Erythroblast (primary cell): ENCODE results near the gene MAML2.

ENCODE experiments used
- GATA1 ChIP-seq: IDR thresholded peaks from 2 replicates; pipeline ENCODE4 v1.6.1; 2011; ENCODE audit warnings: low read depth, mild to moderate bottlenecking, control low read depth, low read length, moderate library complexity
- POLR2A ChIP-seq: IDR thresholded peaks from 2 replicates; pipeline ENCODE4 v1.6.1; 2011; ENCODE audit warnings: mild to moderate bottlenecking, low read length

- TF ChIP-seq POLR2A (no peak), GATA1 (no peak)
These were observed 305.5 kb downstream of the MAML2 start for GRCh38 chr11:96037405-96037949.
